ENCODE measurements around the gene DNAH5.
A peak's percentile ranks its signal among the peaks of the same experiment; 100 is the strongest.
"Not testable (repeated sequence)": the region's sequence is repeated elsewhere in the genome, so short reads cannot be mapped to it uniquely, and the experiment has no call there.

DNAH5 gene

GRCh38 chr5:13814301-13814700 lies 130.2 kb downstream of the DNAH5 start:
- ChIA-PET POLR2A (no interaction called here), CTCF (no interaction called here)
- TF ChIP-seq HDGF (IDR thresholded peaks at IDR 0.05; ENCODE audit: borderline replicate concordance) (no peak), FOXA1 (IDR thresholded peaks at IDR 0.05) (no peak), PKNOX1 (IDR thresholded peaks at IDR 0.05) (no peak)
- DNase-seq (ENCODE audit: extremely low spot score) = no peak

- POLR2A ChIA-PET = no interaction called here
- CTCF ChIA-PET = no interaction called here
- TF ChIP-seq TARDBP (IDR thresholded peaks at IDR 0.05) = no peak
- no peak for TF ChIP-seq L3MBTL2 (conservative IDR thresholded peaks at IDR 0.05)
- no peak for TF ChIP-seq BHLHE40 (IDR thresholded peaks at IDR 0.05; ENCODE audit: borderline replicate concordance)
- no peak for TF ChIP-seq ZNF384 (IDR thresholded peaks at IDR 0.05)
- no peak for TF ChIP-seq CTBP1 (IDR thresholded peaks at IDR 0.05; ENCODE audit: borderline replicate concordance)
- TF ChIP-seq ARNT (IDR thresholded peaks at IDR 0.05) = no peak
- TF ChIP-seq FOXK2 (IDR thresholded peaks at IDR 0.05) = no peak
- no peak for TF ChIP-seq HDGF (IDR thresholded peaks at IDR 0.05; ENCODE audit: borderline replicate concordance)
- TF ChIP-seq ELF4 (IDR thresholded peaks at IDR 0.05) = no peak
- TF ChIP-seq SUZ12 (IDR thresholded peaks at IDR 0.05) = no peak
- no peak for TF ChIP-seq FOXM1 (IDR thresholded peaks at IDR 0.05; ENCODE audit: borderline replicate concordance)
- no peak for TF ChIP-seq FOXA1 (IDR thresholded peaks at IDR 0.05)
- no peak for TF ChIP-seq SP1 (IDR thresholded peaks at IDR 0.05)
- TF ChIP-seq NFRKB (IDR thresholded peaks at IDR 0.05) = no peak
- no peak for TF ChIP-seq PKNOX1 (IDR thresholded peaks at IDR 0.05)
- TF ChIP-seq LEF1 (IDR thresholded peaks at IDR 0.05; ENCODE audit: borderline replicate concordance) = no peak
- peak; percentile 29 for DNase-seq (ENCODE audit: extremely low spot score)
Observed at GRCh38 chr5:13809921-13810320, 134.6 kb downstream of the DNAH5 start.

GRCh38 chr5:13804336-13804735 lies 140.2 kb downstream of the DNAH5 start:
- no peak for DNase-seq (ENCODE audit: extremely low spot score)
- ChIA-PET POLR2A (no interaction called here), CTCF (no interaction called here)
- no peak for TF ChIP-seq HDGF (IDR thresholded peaks at IDR 0.05; ENCODE audit: borderline replicate concordance)
- no peak for TF ChIP-seq TARDBP (IDR thresholded peaks at IDR 0.05)
- no peak for TF ChIP-seq ARNT (IDR thresholded peaks at IDR 0.05)
- TF ChIP-seq SP1 (IDR thresholded peaks at IDR 0.05) = no peak
- TF ChIP-seq SUZ12 (IDR thresholded peaks at IDR 0.05) = no peak
- TF ChIP-seq CTBP1 (IDR thresholded peaks at IDR 0.05; ENCODE audit: borderline replicate concordance) = no peak
- no peak for TF ChIP-seq ZNF384 (IDR thresholded peaks at IDR 0.05)
- TF ChIP-seq NFRKB (IDR thresholded peaks at IDR 0.05) = no peak
- TF ChIP-seq LEF1 (IDR thresholded peaks at IDR 0.05; ENCODE audit: borderline replicate concordance) = no peak
- no peak for TF ChIP-seq FOXA1 (IDR thresholded peaks at IDR 0.05)

GRCh38 chr5:13798569-13798968 lies 145.9 kb downstream of the DNAH5 start:
- CTCF ChIA-PET; DNase-seq (ENCODE audit: extremely low spot score); POLR2A ChIA-PET: not testable (repeated sequence)

GRCh38 chr5:13785781-13786415 lies 158.6 kb downstream of the DNAH5 start:
- ChIA-PET CTCF (no interaction called here), POLR2A (no interaction called here)
- no peak for DNase-seq (ENCODE audit: extremely low spot score)
- TF ChIP-seq SP1 (IDR thresholded peaks at IDR 0.05) (no peak), L3MBTL2 (conservative IDR thresholded peaks at IDR 0.05) (no peak), CTBP1 (IDR thresholded peaks at IDR 0.05; ENCODE audit: borderline replicate concordance) (no peak), ZNF384 (IDR thresholded peaks at IDR 0.05) (no peak), TARDBP (IDR thresholded peaks at IDR 0.05) (no peak), SUZ12 (IDR thresholded peaks at IDR 0.05) (no peak), NFRKB (IDR thresholded peaks at IDR 0.05) (no peak), BHLHE40 (IDR thresholded peaks at IDR 0.05; ENCODE audit: borderline replicate concordance) (no peak), ARNT (IDR thresholded peaks at IDR 0.05) (no peak), LEF1 (IDR thresholded peaks at IDR 0.05; ENCODE audit: borderline replicate concordance) (no peak), ELF4 (IDR thresholded peaks at IDR 0.05) (no peak), FOXK2 (IDR thresholded peaks at IDR 0.05) (no peak), HDGF (IDR thresholded peaks at IDR 0.05; ENCODE audit: borderline replicate concordance) (no peak), FOXM1 (IDR thresholded peaks at IDR 0.05; ENCODE audit: borderline replicate concordance) (no peak), PKNOX1 (IDR thresholded peaks at IDR 0.05) (no peak), FOXA1 (IDR thresholded peaks at IDR 0.05) (no peak)

GRCh38 chr5:13783726-13784125 lies 160.8 kb downstream of the DNAH5 start:
- TF ChIP-seq FOXK2 (IDR thresholded peaks at IDR 0.05) = no peak
- no peak for TF ChIP-seq TARDBP (IDR thresholded peaks at IDR 0.05)
- no peak for TF ChIP-seq ARNT (IDR thresholded peaks at IDR 0.05)
- no peak for TF ChIP-seq PKNOX1 (IDR thresholded peaks at IDR 0.05)
- TF ChIP-seq HDGF (IDR thresholded peaks at IDR 0.05; ENCODE audit: borderline replicate concordance) = no peak
- no peak for TF ChIP-seq CTBP1 (IDR thresholded peaks at IDR 0.05; ENCODE audit: borderline replicate concordance)
- TF ChIP-seq ZNF384 (IDR thresholded peaks at IDR 0.05) = no peak
- TF ChIP-seq LEF1 (IDR thresholded peaks at IDR 0.05; ENCODE audit: borderline replicate concordance) = no peak
- TF ChIP-seq L3MBTL2 (conservative IDR thresholded peaks at IDR 0.05) = no peak
- TF ChIP-seq ELF4 (IDR thresholded peaks at IDR 0.05) = no peak
- no peak for TF ChIP-seq BHLHE40 (IDR thresholded peaks at IDR 0.05; ENCODE audit: borderline replicate concordance)
- no peak for TF ChIP-seq SP1 (IDR thresholded peaks at IDR 0.05)
- TF ChIP-seq FOXA1 (IDR thresholded peaks at IDR 0.05) = no peak
- TF ChIP-seq NFRKB (IDR thresholded peaks at IDR 0.05) = no peak
- TF ChIP-seq FOXM1 (IDR thresholded peaks at IDR 0.05; ENCODE audit: borderline replicate concordance) = no peak
- TF ChIP-seq SUZ12 (IDR thresholded peaks at IDR 0.05) = no peak
- POLR2A ChIA-PET = no interaction called here
- CTCF ChIA-PET = no interaction called here
- DNase-seq (ENCODE audit: extremely low spot score) = no peak
